WTC11 (cell line): ENCODE results near the gene TMEM134. TPM values are rescaled to one million over a fixed set of nuclear protein-coding genes. Genes with fewer than 3 reads are reported as not detected.
"Not testable (repeated sequence)": the region's sequence is repeated elsewhere in the genome, so short reads cannot be mapped to it uniquely, and the experiment has no call there.

Source experiments
- ATAC-seq: fragments of 200-7000 bp; cut with Tn5 transposase; 2 replicates; pipeline ENCODE4 v1.10.0; 2021; ENCODE audit warnings: mild to moderate bottlenecking, moderate library complexity
- CTCF ChIA-PET: fragments of 300-600 bp; sonication (Branson Sonifier 250); formaldehyde crosslinking; loops from one replicate; lab custom pipeline; 2021; ENCODE audit warnings: antibody characterized with exemption; lab: Charles Lee
- POLR2A ChIA-PET: fragments of 350-600 bp; sonication (Branson Sonifier 250); formaldehyde crosslinking; loops from one replicate; lab custom pipeline; 2021; ENCODE audit warnings: antibody characterized with exemption; lab: Charles Lee
- DNase-seq: peaks from one replicate; pipeline ENCODE4 v3.0.0; 2021; ENCODE audit warnings: low spot score
- H3K27ac Mint-ChIP-seq: 2 replicates; pipeline ENCODE4 v1.8.0; 2021; ENCODE audit warnings: mixed read lengths
- H3K27me3 Mint-ChIP-seq: 2 replicates; pipeline ENCODE4 v1.8.0; 2021; ENCODE audit warnings: low read depth, mild to moderate bottlenecking, moderate library complexity, mixed read lengths
- H3K36me3 Mint-ChIP-seq: 2 replicates; pipeline ENCODE4 v1.8.0; 2021; ENCODE audit warnings: mixed read lengths
- H3K4me1 Mint-ChIP-seq: 2 replicates; pipeline ENCODE4 v1.8.0; 2022; ENCODE audit warnings: mixed read lengths
- H3K4me3 Mint-ChIP-seq: 2 replicates; pipeline ENCODE4 v1.8.0; 2021; ENCODE audit warnings: mild to moderate bottlenecking, moderate library complexity, mixed read lengths
- H3K9me3 Mint-ChIP-seq: 2 replicates; pipeline ENCODE4 v1.8.0; 2021; ENCODE audit warnings: mixed read lengths
- ATF1 ChIP-seq: sonication (generic); formaldehyde crosslinking; IDR thresholded peaks from 2 replicates; pipeline ENCODE4 v1.8.1; 2023; ENCODE audit warnings: mild to moderate bottlenecking, moderate library complexity, missing genetic modification reagents
- CREM ChIP-seq: sonication (generic); formaldehyde crosslinking; IDR thresholded peaks from 2 replicates; pipeline ENCODE4 v1.8.1; 2022; ENCODE audit warnings: mild to moderate bottlenecking, missing genetic modification reagents, moderate library complexity
- EMX1 ChIP-seq: fragments of 250-450 bp; sonication (Bioruptor Pico); IDR thresholded peaks from 2 replicates; pipeline ENCODE4 v1.8.0; 2021; ENCODE audit warnings: mild to moderate bottlenecking
- ESRRA ChIP-seq: sonication (generic); formaldehyde crosslinking; IDR thresholded peaks from 2 replicates; pipeline ENCODE4 v1.8.1; 2022; ENCODE audit warnings: mild to moderate bottlenecking, missing genetic modification reagents, borderline replicate concordance
- FOXK1 ChIP-seq: sonication (generic); formaldehyde crosslinking; IDR thresholded peaks from 2 replicates; pipeline ENCODE4 v1.8.0; 2022; ENCODE audit warnings: mild to moderate bottlenecking, moderate library complexity, missing genetic modification reagents
- GABPB1 ChIP-seq: sonication (generic); formaldehyde crosslinking; IDR thresholded peaks from 2 replicates; pipeline ENCODE4 v1.8.1; 2023; ENCODE audit warnings: mild to moderate bottlenecking, missing genetic modification reagents
- IRF2 ChIP-seq: sonication (generic); formaldehyde crosslinking; IDR thresholded peaks from 2 replicates; pipeline ENCODE4 v1.8.0; 2022; ENCODE audit warnings: low read depth, missing genetic modification reagents, borderline replicate concordance
- MLX ChIP-seq: sonication (generic); formaldehyde crosslinking; IDR thresholded peaks from 2 replicates; pipeline ENCODE4 v1.8.1; 2023; ENCODE audit warnings: mild to moderate bottlenecking, missing genetic modification reagents, moderate library complexity
- NR2C2 ChIP-seq: sonication (generic); formaldehyde crosslinking; IDR thresholded peaks from 2 replicates; pipeline ENCODE4 v1.8.0; 2022; ENCODE audit warnings: mild to moderate bottlenecking, missing genetic modification reagents
- RORB ChIP-seq: fragments of 250-450 bp; sonication (Bioruptor Pico); IDR thresholded peaks from 2 replicates; pipeline ENCODE4 v1.9.0; 2021; ENCODE audit warnings: mild to moderate bottlenecking
- SP1 ChIP-seq: sonication (generic); formaldehyde crosslinking; conservative IDR thresholded peaks from 2 replicates; pipeline ENCODE4 v1.8.1; 2022; ENCODE audit warnings: missing genetic modification reagents
- ZNF219 ChIP-seq: sonication (generic); formaldehyde crosslinking; IDR thresholded peaks from 2 replicates; pipeline ENCODE4 v1.8.0; 2023; ENCODE audit warnings: missing genetic modification reagents, mild to moderate bottlenecking, borderline replicate concordance
- ZNF396 ChIP-seq: fragments of 250-450 bp; sonication (Bioruptor Pico); IDR thresholded peaks from 2 replicates; pipeline ENCODE4 v1.8.0; 2021; ENCODE audit warnings: mild to moderate bottlenecking, moderate library complexity, borderline replicate concordance
- total RNA-seq: library from RNA; stranded (reverse); gene quantifications from 3 replicates; pipeline ENCODE4 v1.2.3, GENCODE V29; 2021
- TF ChIP-seq, protein P1 (sequence below): fragments of 250-450 bp; sonication (Bioruptor Pico); IDR thresholded peaks from 2 replicates; pipeline ENCODE4 v1.9.0; 2021; ENCODE audit warnings: mild to moderate bottlenecking
- TF ChIP-seq, protein P2 (sequence below): sonication (generic); formaldehyde crosslinking; IDR thresholded peaks from 2 replicates; pipeline ENCODE4 v1.8.0; 2022; ENCODE audit warnings: mild to moderate bottlenecking, missing genetic modification reagents
- TF ChIP-seq, protein P3 (sequence below): sonication (generic); formaldehyde crosslinking; IDR thresholded peaks from 2 replicates; pipeline ENCODE4 v1.8.0; 2023; ENCODE audit warnings: missing genetic modification reagents
- TF ChIP-seq, protein P4 (sequence below): sonication (generic); formaldehyde crosslinking; IDR thresholded peaks from 2 replicates; pipeline ENCODE4 v1.8.1; 2023; ENCODE audit warnings: mild to moderate bottlenecking, missing genetic modification reagents

Gene TMEM134
- total RNA-seq, 1 experiment from 2014 or later: 55.6 TPM

GRCh38 chr11:67482275-67482826, 13.3 kb upstream of the TMEM134 start:
- ATAC-seq (no peak), DNase-seq (no peak)
- peaks cover 1% of the 10 kb centered on the region; the same call in 1 of the 2 replicates for H3K9me3 Mint-ChIP-seq
- H3K27ac Mint-ChIP-seq: no peak overlapping the region; the same call in 1 of the 2 replicates
- H3K27me3 Mint-ChIP-seq: peaks cover 51% of the 10 kb centered on the region
- no peak for TF ChIP-seq CREM (CRISPR knock-in tag)
- TF ChIP-seq ZNF219 (CRISPR knock-in tag): no peak
- no peak for TF ChIP-seq IRF2 (CRISPR knock-in tag)
- no peak for TF ChIP-seq SP1 (CRISPR knock-in tag)
- TF ChIP-seq, protein P1, sequence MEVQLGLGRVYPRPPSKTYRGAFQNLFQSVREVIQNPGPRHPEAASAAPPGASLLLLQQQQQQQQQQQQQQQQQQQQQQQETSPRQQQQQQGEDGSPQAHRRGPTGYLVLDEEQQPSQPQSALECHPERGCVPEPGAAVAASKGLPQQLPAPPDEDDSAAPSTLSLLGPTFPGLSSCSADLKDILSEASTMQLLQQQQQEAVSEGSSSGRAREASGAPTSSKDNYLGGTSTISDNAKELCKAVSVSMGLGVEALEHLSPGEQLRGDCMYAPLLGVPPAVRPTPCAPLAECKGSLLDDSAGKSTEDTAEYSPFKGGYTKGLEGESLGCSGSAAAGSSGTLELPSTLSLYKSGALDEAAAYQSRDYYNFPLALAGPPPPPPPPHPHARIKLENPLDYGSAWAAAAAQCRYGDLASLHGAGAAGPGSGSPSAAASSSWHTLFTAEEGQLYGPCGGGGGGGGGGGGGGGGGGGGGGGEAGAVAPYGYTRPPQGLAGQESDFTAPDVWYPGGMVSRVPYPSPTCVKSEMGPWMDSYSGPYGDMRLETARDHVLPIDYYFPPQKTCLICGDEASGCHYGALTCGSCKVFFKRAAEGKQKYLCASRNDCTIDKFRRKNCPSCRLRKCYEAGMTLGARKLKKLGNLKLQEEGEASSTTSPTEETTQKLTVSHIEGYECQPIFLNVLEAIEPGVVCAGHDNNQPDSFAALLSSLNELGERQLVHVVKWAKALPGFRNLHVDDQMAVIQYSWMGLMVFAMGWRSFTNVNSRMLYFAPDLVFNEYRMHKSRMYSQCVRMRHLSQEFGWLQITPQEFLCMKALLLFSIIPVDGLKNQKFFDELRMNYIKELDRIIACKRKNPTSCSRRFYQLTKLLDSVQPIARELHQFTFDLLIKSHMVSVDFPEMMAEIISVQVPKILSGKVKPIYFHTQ (CRISPR knock-in tag): no peak
- TF ChIP-seq, protein P2, sequence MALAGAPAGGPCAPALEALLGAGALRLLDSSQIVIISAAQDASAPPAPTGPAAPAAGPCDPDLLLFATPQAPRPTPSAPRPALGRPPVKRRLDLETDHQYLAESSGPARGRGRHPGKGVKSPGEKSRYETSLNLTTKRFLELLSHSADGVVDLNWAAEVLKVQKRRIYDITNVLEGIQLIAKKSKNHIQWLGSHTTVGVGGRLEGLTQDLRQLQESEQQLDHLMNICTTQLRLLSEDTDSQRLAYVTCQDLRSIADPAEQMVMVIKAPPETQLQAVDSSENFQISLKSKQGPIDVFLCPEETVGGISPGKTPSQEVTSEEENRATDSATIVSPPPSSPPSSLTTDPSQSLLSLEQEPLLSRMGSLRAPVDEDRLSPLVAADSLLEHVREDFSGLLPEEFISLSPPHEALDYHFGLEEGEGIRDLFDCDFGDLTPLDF (CRISPR knock-in tag): no peak
- no peak for TF ChIP-seq FOXK1
- no peak for TF ChIP-seq ZNF396 (CRISPR knock-in tag)
- TF ChIP-seq ESRRA (CRISPR knock-in tag): no peak
- TF ChIP-seq RORB (CRISPR knock-in tag): no peak
- TF ChIP-seq, protein P3, sequence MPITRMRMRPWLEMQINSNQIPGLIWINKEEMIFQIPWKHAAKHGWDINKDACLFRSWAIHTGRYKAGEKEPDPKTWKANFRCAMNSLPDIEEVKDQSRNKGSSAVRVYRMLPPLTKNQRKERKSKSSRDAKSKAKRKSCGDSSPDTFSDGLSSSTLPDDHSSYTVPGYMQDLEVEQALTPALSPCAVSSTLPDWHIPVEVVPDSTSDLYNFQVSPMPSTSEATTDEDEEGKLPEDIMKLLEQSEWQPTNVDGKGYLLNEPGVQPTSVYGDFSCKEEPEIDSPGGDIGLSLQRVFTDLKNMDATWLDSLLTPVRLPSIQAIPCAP (CRISPR knock-in tag): no peak
- CTCF ChIA-PET: interaction anchor here (0.7 to 1.4 kb wide), 8 partner anchors 10 to 165 kb away, joined by 3 to 14 read pairs (median 4); partner anchors contain the start of genes PPP1CA and RAD9A
- POLR2A ChIA-PET: interaction anchor here (0.8 to 1.0 kb wide), 3 partner anchors 14 to 81 kb away, joined by 3 to 6 read pairs (median 3); partner anchors contain the start of genes PPP1CA, RPS6KB2 and TMEM134
- H3K4me3 Mint-ChIP-seq: peak overlapping the region; percentile 75
- H3K36me3 Mint-ChIP-seq: no peaks in the 10 kb centered on the region
- peaks cover 19% of the 10 kb centered on the region for H3K4me1 Mint-ChIP-seq

DNA sequence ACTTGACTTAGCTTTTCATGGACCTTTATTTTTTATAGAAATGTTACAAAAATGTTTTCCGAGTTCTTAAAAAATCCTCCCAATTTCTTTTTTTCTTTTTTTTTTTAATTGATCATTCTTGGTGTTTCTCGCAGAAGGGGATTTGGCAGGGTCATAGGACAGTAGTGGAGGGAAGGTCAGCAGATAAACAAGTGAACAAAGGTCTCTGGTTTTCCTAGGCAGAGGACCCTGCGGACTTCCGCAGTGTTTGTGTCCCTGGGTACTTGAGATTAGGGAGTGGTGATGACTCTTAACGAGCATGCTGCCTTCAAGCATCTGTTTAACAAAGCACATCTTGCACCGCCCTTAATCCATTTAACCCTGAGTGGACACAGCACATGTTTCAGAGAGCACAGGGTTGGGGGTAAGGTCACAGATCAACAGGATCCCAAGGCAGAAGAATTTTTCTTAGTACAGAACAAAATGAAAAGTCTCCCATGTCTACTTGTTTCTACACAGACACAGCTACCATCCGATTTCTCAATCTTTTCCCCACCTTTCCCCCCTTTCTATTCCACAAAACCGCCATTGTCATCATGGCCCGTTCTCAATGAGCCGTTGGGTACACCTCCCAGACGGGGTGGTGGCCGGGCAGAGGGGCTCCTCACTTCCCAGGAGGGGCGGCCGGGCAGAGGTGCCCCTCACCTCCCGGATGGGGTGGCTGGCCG, 8.4 kb upstream of the TMEM134 start:
- H3K4me3 Mint-ChIP-seq, POLR2A ChIA-PET, DNase-seq, H3K4me1 Mint-ChIP-seq, H3K36me3 Mint-ChIP-seq, H3K27ac Mint-ChIP-seq, ATAC-seq: not testable (repeated sequence)
- Mint-ChIP-seq H3K27me3 (peaks cover 42% of the 10 kb centered on the region), H3K9me3 (peaks cover 12% of the 10 kb centered on the region; the same call in 1 of the 2 replicates)
- CTCF ChIA-PET: interaction anchor here (2.1 kb wide), 1 partner anchor 126 kb away, joined by 5 read pairs; no protein-coding TSS in a partner anchor

GRCh38 chr11:67476692-67477091, 7.6 kb upstream of the TMEM134 start:
- H3K27me3 Mint-ChIP-seq: peaks cover 46% of the 10 kb centered on the region
- not testable (repeated sequence) for ATAC-seq, H3K36me3 Mint-ChIP-seq, H3K4me1 Mint-ChIP-seq, DNase-seq, H3K4me3 Mint-ChIP-seq, H3K27ac Mint-ChIP-seq
- H3K9me3 Mint-ChIP-seq: peaks cover 12% of the 10 kb centered on the region; the same call in 1 of the 2 replicates
- POLR2A ChIA-PET: interaction anchor here (0.6 kb wide), 1 partner anchor 118 kb away, joined by 4 read pairs; no protein-coding TSS in a partner anchor
- CTCF ChIA-PET: interaction anchor here (1.0 to 2.1 kb wide), 2 partner anchors 103 to 125 kb away, joined by 3 to 5 read pairs; partner anchors contain the start of gene CLCF1

DNA sequence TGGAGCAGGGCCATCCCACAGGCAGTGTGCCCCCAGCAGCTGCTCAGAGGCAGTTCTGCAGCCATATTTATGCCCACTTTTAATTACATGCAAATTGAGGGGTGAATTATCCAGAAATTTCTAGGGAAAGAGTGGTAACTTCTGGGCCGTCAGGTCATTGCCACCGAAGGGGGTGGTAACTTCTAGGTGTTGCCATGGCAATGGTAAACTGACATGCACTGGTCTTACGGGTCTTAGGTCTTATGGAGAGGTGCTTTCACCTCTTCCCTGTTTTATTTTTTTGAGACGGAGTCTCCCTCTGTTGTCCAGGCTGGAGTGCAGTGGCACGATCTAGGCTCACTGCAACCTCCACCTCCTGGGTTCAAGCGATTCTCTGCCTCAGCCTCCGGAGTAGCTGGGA, 3.8 kb upstream of the TMEM134 start:
- Mint-ChIP-seq H3K36me3 (no peaks in the 10 kb centered on the region), H3K27ac (no peak overlapping the region), H3K9me3 (peaks cover 12% of the 10 kb centered on the region; the same call in 1 of the 2 replicates), H3K27me3 (peaks cover 32% of the 10 kb centered on the region), H3K4me3 (no peak overlapping the region), H3K4me1 (peaks cover 7% of the 10 kb centered on the region)
- ATAC-seq (no peak), DNase-seq (no peak)
- ChIA-PET POLR2A (no interaction called here), CTCF (interaction anchor here (2.1 to 3.5 kb wide), 2 partner anchors 71 to 122 kb away, joined by 8 to 13 read pairs; partner anchors contain the start of gene PPP1CA)
- TF ChIP-seq CREM (CRISPR knock-in tag) (no peak), GABPB1 (no peak), EMX1 (no peak), NR2C2 (no peak), MLX (CRISPR knock-in tag) (no peak), ATF1 (CRISPR knock-in tag) (no peak)
- TF ChIP-seq, protein P4, sequence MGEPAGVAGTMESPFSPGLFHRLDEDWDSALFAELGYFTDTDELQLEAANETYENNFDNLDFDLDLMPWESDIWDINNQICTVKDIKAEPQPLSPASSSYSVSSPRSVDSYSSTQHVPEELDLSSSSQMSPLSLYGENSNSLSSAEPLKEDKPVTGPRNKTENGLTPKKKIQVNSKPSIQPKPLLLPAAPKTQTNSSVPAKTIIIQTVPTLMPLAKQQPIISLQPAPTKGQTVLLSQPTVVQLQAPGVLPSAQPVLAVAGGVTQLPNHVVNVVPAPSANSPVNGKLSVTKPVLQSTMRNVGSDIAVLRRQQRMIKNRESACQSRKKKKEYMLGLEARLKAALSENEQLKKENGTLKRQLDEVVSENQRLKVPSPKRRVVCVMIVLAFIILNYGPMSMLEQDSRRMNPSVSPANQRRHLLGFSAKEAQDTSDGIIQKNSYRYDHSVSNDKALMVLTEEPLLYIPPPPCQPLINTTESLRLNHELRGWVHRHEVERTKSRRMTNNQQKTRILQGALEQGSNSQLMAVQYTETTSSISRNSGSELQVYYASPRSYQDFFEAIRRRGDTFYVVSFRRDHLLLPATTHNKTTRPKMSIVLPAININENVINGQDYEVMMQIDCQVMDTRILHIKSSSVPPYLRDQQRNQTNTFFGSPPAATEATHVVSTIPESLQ (CRISPR knock-in tag): no peak
